WTC11 (cell line): ENCODE data around the gene POU2F3. TPM values are rescaled to one million over a fixed set of nuclear protein-coding genes. Genes with fewer than 3 reads are reported as not detected.

Experiments
- ATAC-seq: fragments of 200-7000 bp; cut with Tn5 transposase; 2 replicates; pipeline ENCODE4 v1.10.0; 2021; ENCODE audit warnings: mild to moderate bottlenecking, moderate library complexity
- CTCF ChIA-PET: fragments of 300-600 bp; sonication (Branson Sonifier 250); formaldehyde crosslinking; loops from one replicate; lab custom pipeline; 2021; ENCODE audit warnings: antibody characterized with exemption; lab: Charles Lee
- POLR2A ChIA-PET: fragments of 350-600 bp; sonication (Branson Sonifier 250); formaldehyde crosslinking; loops from one replicate; lab custom pipeline; 2021; ENCODE audit warnings: antibody characterized with exemption; lab: Charles Lee
- DNase-seq: peaks from one replicate; pipeline ENCODE4 v3.0.0; 2021; ENCODE audit warnings: low spot score
- H3K27ac Mint-ChIP-seq: 2 replicates; pipeline ENCODE4 v1.8.0; 2021; ENCODE audit warnings: mixed read lengths
- H3K27me3 Mint-ChIP-seq: 2 replicates; pipeline ENCODE4 v1.8.0; 2021; ENCODE audit warnings: low read depth, mild to moderate bottlenecking, moderate library complexity, mixed read lengths
- H3K36me3 Mint-ChIP-seq: 2 replicates; pipeline ENCODE4 v1.8.0; 2021; ENCODE audit warnings: mixed read lengths
- H3K4me1 Mint-ChIP-seq: 2 replicates; pipeline ENCODE4 v1.8.0; 2022; ENCODE audit warnings: mixed read lengths
- H3K4me3 Mint-ChIP-seq: 2 replicates; pipeline ENCODE4 v1.8.0; 2021; ENCODE audit warnings: mild to moderate bottlenecking, moderate library complexity, mixed read lengths
- H3K9me3 Mint-ChIP-seq: 2 replicates; pipeline ENCODE4 v1.8.0; 2021; ENCODE audit warnings: mixed read lengths
- CBFB ChIP-seq: sonication (generic); formaldehyde crosslinking; IDR thresholded peaks from 2 replicates; pipeline ENCODE4 v1.8.1; 2022; ENCODE audit warnings: mild to moderate bottlenecking, low read depth, missing genetic modification reagents
- CREB1 ChIP-seq: sonication (generic); formaldehyde crosslinking; IDR thresholded peaks from 2 replicates; pipeline ENCODE4 v1.8.0; 2023; ENCODE audit warnings: mild to moderate bottlenecking, missing genetic modification reagents
- ETV6 ChIP-seq: sonication (generic); formaldehyde crosslinking; IDR thresholded peaks from 2 replicates; pipeline ENCODE4 v1.8.1; 2022; ENCODE audit warnings: mild to moderate bottlenecking, missing genetic modification reagents
- FOXP1 ChIP-seq: sonication (generic); formaldehyde crosslinking; IDR thresholded peaks from 2 replicates; pipeline ENCODE4 v1.8.0; 2022; ENCODE audit warnings: missing genetic modification reagents, mild to moderate bottlenecking, moderate library complexity, borderline replicate concordance
- HMGA2 ChIP-seq: fragments of 250-450 bp; sonication (Bioruptor Pico); IDR thresholded peaks from 2 replicates; pipeline ENCODE4 v1.4.0; 2021; ENCODE audit warnings: mild to moderate bottlenecking, moderate library complexity
- JAZF1 ChIP-seq: fragments of 250-450 bp; sonication (Bioruptor Pico); IDR thresholded peaks from 2 replicates; pipeline ENCODE4 v1.9.0; 2021; ENCODE audit warnings: moderate library complexity, mild to moderate bottlenecking, inconsistent platforms
- JUN ChIP-seq: sonication (generic); formaldehyde crosslinking; IDR thresholded peaks from 2 replicates; pipeline ENCODE4 v1.8.0; 2023; ENCODE audit warnings: mild to moderate bottlenecking, missing genetic modification reagents
- NFYB ChIP-seq: sonication (generic); formaldehyde crosslinking; conservative IDR thresholded peaks from 2 replicates; pipeline ENCODE4 v1.8.0; 2022; ENCODE audit warnings: low read depth, missing genetic modification reagents
- NR3C1 ChIP-seq: sonication (generic); formaldehyde crosslinking; conservative IDR thresholded peaks from 2 replicates; pipeline ENCODE4 v1.8.1; 2023; ENCODE audit warnings: low read depth, mild to moderate bottlenecking, missing genetic modification reagents
- SMAD4 ChIP-seq: sonication (generic); formaldehyde crosslinking; IDR thresholded peaks from 2 replicates; pipeline ENCODE4 v1.8.0; 2022; ENCODE audit warnings: mild to moderate bottlenecking, missing genetic modification reagents
- TEAD4 ChIP-seq: sonication (generic); formaldehyde crosslinking; IDR thresholded peaks from 2 replicates; pipeline ENCODE4 v1.8.0; 2022; ENCODE audit warnings: mild to moderate bottlenecking, missing genetic modification reagents
- TP53 ChIP-seq: sonication (generic); formaldehyde crosslinking; IDR thresholded peaks from 2 replicates; pipeline ENCODE4 v1.8.1; 2023; ENCODE audit warnings: mild to moderate bottlenecking, missing genetic modification reagents
- USF1 ChIP-seq: sonication (generic); formaldehyde crosslinking; IDR thresholded peaks from 2 replicates; pipeline ENCODE4 v1.8.0; 2022; ENCODE audit warnings: mild to moderate bottlenecking, missing genetic modification reagents
- ZNF138 ChIP-seq: sonication (generic); formaldehyde crosslinking; conservative IDR thresholded peaks from 2 replicates; pipeline ENCODE4 v1.8.1; 2022; ENCODE audit warnings: mild to moderate bottlenecking, moderate library complexity, missing genetic modification reagents
- ZNF219 ChIP-seq: sonication (generic); formaldehyde crosslinking; IDR thresholded peaks from 2 replicates; pipeline ENCODE4 v1.8.0; 2023; ENCODE audit warnings: missing genetic modification reagents, mild to moderate bottlenecking, borderline replicate concordance
- ZNF232 ChIP-seq: sonication (generic); formaldehyde crosslinking; IDR thresholded peaks from 2 replicates; pipeline ENCODE4 v1.8.0; 2022; ENCODE audit warnings: mild to moderate bottlenecking, missing genetic modification reagents
- total RNA-seq: library from RNA; stranded (reverse); gene quantifications from 3 replicates; pipeline ENCODE4 v1.2.3, GENCODE V29; 2021
- TF ChIP-seq, protein P1 (sequence below): sonication (generic); formaldehyde crosslinking; IDR thresholded peaks from 2 replicates; pipeline ENCODE4 v1.8.1; 2023; ENCODE audit warnings: mild to moderate bottlenecking, missing genetic modification reagents, moderate library complexity
- TF ChIP-seq, protein P2 (sequence below): sonication (generic); formaldehyde crosslinking; IDR thresholded peaks from 2 replicates; pipeline ENCODE4 v1.8.0; 2022; ENCODE audit warnings: mild to moderate bottlenecking, missing genetic modification reagents
- TF ChIP-seq, protein P3 (sequence below): sonication (generic); formaldehyde crosslinking; IDR thresholded peaks from 2 replicates; pipeline ENCODE4 v1.8.1; 2022; ENCODE audit warnings: mild to moderate bottlenecking, missing genetic modification reagents, moderate library complexity, borderline replicate concordance
- TF ChIP-seq, protein P4 (sequence below): sonication (generic); formaldehyde crosslinking; IDR thresholded peaks from 2 replicates; pipeline ENCODE4 v1.8.0; 2022; ENCODE audit warnings: mild to moderate bottlenecking, missing genetic modification reagents
- TF ChIP-seq, protein P5 (sequence below): sonication (generic); formaldehyde crosslinking; IDR thresholded peaks from 2 replicates; pipeline ENCODE4 v1.8.1; 2023; ENCODE audit warnings: mild to moderate bottlenecking, moderate library complexity, missing genetic modification reagents

Gene POU2F3
- total RNA-seq, 1 experiment from 2014 or later, result 0.61 TPM

DNA sequence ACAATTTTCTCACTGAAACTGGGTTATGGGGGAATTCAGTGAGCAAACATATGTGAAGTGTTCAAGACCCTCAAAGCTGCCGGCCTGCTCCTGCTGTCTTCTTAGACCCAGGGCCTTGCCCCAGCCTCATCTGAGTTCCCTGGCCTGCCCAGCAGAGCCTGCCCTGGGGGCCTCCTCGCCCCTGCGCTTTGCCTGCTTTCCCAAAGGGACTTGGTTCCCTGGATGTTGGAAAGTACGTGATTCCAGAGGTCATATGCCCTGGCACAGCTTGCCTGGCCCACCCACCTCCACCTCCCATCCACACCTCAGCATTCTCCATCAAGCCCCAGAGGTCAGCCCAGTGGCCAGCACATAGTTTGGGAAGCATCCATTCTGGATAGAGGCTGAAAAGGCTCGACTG, 13.7 kb upstream of the POU2F3 start:
- Mint-ChIP-seq H3K4me3 (no peak overlapping the region), H3K27ac (no peak overlapping the region), H3K9me3 (no peaks in the 10 kb centered on the region), H3K36me3 (no peaks in the 10 kb centered on the region), H3K4me1 (peaks cover 15% of the 10 kb centered on the region), H3K27me3 (peaks cover 14% of the 10 kb centered on the region)
- ATAC-seq, result no peak
- POLR2A ChIA-PET, result no interaction called here
- CTCF ChIA-PET, result interaction anchor here (1.1 to 3.9 kb wide), 8 partner anchors 9 to 114 kb away, joined by 3 to 48 read pairs (median 10); partner anchors contain the start of gene POU2F3
- TF ChIP-seq, protein P1, sequence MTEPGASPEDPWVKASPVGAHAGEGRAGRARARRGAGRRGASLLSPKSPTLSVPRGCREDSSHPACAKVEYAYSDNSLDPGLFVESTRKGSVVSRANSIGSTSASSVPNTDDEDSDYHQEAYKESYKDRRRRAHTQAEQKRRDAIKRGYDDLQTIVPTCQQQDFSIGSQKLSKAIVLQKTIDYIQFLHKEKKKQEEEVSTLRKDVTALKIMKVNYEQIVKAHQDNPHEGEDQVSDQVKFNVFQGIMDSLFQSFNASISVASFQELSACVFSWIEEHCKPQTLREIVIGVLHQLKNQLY (CRISPR knock-in tag), result no peak
- no peak for TF ChIP-seq CBFB (CRISPR knock-in tag)
- no peak for TF ChIP-seq CREB1 (CRISPR knock-in tag)
- TF ChIP-seq HMGA2 (CRISPR knock-in tag), result no peak
- no peak for TF ChIP-seq NFYB (CRISPR knock-in tag)
- TF ChIP-seq NR3C1 (CRISPR knock-in tag), result no peak
- no peak for TF ChIP-seq JAZF1 (CRISPR knock-in tag)
- TF ChIP-seq, protein P2, sequence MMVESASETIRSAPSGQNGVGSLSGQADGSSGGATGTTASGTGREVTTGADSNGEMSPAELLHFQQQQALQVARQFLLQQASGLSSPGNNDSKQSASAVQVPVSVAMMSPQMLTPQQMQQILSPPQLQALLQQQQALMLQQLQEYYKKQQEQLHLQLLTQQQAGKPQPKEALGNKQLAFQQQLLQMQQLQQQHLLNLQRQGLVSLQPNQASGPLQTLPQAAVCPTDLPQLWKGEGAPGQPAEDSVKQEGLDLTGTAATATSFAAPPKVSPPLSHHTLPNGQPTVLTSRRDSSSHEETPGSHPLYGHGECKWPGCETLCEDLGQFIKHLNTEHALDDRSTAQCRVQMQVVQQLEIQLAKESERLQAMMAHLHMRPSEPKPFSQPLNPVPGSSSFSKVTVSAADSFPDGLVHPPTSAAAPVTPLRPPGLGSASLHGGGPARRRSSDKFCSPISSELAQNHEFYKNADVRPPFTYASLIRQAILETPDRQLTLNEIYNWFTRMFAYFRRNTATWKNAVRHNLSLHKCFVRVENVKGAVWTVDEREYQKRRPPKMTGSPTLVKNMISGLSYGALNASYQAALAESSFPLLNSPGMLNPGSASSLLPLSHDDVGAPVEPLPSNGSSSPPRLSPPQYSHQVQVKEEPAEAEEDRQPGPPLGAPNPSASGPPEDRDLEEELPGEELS (CRISPR knock-in tag), result no peak
- TF ChIP-seq USF1 (CRISPR knock-in tag), result no peak
- TF ChIP-seq, protein P3, sequence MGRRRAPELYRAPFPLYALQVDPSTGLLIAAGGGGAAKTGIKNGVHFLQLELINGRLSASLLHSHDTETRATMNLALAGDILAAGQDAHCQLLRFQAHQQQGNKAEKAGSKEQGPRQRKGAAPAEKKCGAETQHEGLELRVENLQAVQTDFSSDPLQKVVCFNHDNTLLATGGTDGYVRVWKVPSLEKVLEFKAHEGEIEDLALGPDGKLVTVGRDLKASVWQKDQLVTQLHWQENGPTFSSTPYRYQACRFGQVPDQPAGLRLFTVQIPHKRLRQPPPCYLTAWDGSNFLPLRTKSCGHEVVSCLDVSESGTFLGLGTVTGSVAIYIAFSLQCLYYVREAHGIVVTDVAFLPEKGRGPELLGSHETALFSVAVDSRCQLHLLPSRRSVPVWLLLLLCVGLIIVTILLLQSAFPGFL, result no peak
- no peak for TF ChIP-seq FOXP1 (CRISPR knock-in tag)
- DNase-seq, result no peak

DNA sequence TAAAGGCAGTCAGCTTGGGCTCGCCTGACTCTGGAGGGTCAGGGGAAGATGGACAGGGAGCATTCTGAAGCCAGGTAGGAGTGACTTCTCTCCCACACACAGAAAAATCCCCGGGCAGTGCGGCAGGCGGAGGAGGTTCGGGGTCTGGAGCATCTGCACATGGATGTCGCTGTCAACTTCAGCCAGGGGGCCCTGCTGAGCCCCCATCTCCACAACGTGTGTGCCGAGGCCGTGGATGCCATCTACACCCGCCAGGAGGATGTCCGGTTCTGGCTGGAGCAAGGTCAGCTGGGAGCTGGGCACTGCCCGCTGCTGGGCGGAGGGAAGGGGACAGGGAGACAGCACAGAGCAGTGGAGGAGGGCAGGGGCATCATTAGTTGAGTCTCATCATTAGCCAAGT, 13.2 kb upstream of the POU2F3 start:
- H3K4me3 Mint-ChIP-seq, result no peak overlapping the region
- DNase-seq (no peak), ATAC-seq (no peak)
- H3K9me3 Mint-ChIP-seq, result no peaks in the 10 kb centered on the region
- peaks cover 13% of the 10 kb centered on the region for H3K27me3 Mint-ChIP-seq
- no peak for TF ChIP-seq ETV6
- H3K27ac Mint-ChIP-seq, result no peak overlapping the region
- no peaks in the 10 kb centered on the region for H3K36me3 Mint-ChIP-seq
- H3K4me1 Mint-ChIP-seq, result peaks cover 15% of the 10 kb centered on the region
- CTCF ChIA-PET, result interaction anchor here (1.1 to 7.3 kb wide), 4 partner anchors 13 to 76 kb away, joined by 3 to 94 read pairs (median 30); partner anchors contain the start of gene POU2F3
- POLR2A ChIA-PET, result no interaction called here

- no peak overlapping the region for H3K27ac Mint-ChIP-seq
- H3K27me3 Mint-ChIP-seq, result peaks cover 10% of the 10 kb centered on the region
- CTCF ChIA-PET, result interaction anchor here (0.9 to 7.3 kb wide), 4 partner anchors 13 to 115 kb away, joined by 3 to 94 read pairs (median 30); partner anchors contain the start of gene POU2F3
- no peaks in the 10 kb centered on the region for H3K36me3 Mint-ChIP-seq
- POLR2A ChIA-PET, result interaction anchor here (0.7 kb wide), 1 partner anchor 472 kb away, joined by 3 read pairs; no protein-coding TSS in a partner anchor
- no peak overlapping the region for H3K4me3 Mint-ChIP-seq
- H3K4me1 Mint-ChIP-seq, result peaks cover 15% of the 10 kb centered on the region
- TF ChIP-seq CBFB (CRISPR knock-in tag) (no peak), ZNF232 (no peak), CREB1 (CRISPR knock-in tag) (no peak), JUN (CRISPR knock-in tag) (no peak), ZNF138 (no peak), ZNF219 (CRISPR knock-in tag) (no peak), TEAD4 (CRISPR knock-in tag) (no peak), NFYB (CRISPR knock-in tag) (no peak), SMAD4 (no peak), FOXP1 (CRISPR knock-in tag) (no peak), TP53 (CRISPR knock-in tag) (no peak)
- TF ChIP-seq, protein P4, sequence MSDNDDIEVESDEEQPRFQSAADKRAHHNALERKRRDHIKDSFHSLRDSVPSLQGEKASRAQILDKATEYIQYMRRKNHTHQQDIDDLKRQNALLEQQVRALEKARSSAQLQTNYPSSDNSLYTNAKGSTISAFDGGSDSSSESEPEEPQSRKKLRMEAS (CRISPR knock-in tag), result no peak
- TF ChIP-seq, protein P5, sequence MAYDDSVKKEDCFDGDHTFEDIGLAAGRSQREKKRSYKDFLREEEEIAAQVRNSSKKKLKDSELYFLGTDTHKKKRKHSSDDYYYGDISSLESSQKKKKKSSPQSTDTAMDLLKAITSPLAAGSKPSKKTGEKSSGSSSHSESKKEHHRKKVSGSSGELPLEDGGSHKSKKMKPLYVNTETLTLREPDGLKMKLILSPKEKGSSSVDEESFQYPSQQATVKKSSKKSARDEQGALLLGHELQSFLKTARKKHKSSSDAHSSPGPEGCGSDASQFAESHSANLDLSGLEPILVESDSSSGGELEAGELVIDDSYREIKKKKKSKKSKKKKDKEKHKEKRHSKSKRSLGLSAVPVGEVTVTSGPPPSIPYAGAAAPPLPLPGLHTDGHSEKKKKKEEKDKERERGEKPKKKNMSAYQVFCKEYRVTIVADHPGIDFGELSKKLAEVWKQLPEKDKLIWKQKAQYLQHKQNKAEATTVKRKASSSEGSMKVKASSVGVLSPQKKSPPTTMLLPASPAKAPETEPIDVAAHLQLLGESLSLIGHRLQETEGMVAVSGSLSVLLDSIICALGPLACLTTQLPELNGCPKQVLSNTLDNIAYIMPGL (CRISPR knock-in tag), result no peak
- TF ChIP-seq, all 79 proteins: peak for 0
- ATAC-seq, result no peak
- H3K9me3 Mint-ChIP-seq, result no peaks in the 10 kb centered on the region
- DNase-seq, result no peak
These were observed 12.6 kb upstream of the POU2F3 start for GRCh38 chr11:120227228-120227852.
